GM19023 (cell line): ENCODE data around the gene TMX1.
"Not testable (repeated sequence)": the region's sequence is repeated elsewhere in the genome, so short reads cannot be mapped to it uniquely, and the experiment has no call there.

Experiments
- ATAC-seq: cut with Tn5 transposase; IDR thresholded peaks from one replicate; pipeline ENCODE4 v1.9.1; 2021; ENCODE audit warnings: mild to moderate bottlenecking, moderate library complexity; ENCODE audit not compliant: unreplicated experiment

TMX1 gene, protein sequence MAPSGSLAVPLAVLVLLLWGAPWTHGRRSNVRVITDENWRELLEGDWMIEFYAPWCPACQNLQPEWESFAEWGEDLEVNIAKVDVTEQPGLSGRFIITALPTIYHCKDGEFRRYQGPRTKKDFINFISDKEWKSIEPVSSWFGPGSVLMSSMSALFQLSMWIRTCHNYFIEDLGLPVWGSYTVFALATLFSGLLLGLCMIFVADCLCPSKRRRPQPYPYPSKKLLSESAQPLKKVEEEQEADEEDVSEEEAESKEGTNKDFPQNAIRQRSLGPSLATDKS

DNA sequence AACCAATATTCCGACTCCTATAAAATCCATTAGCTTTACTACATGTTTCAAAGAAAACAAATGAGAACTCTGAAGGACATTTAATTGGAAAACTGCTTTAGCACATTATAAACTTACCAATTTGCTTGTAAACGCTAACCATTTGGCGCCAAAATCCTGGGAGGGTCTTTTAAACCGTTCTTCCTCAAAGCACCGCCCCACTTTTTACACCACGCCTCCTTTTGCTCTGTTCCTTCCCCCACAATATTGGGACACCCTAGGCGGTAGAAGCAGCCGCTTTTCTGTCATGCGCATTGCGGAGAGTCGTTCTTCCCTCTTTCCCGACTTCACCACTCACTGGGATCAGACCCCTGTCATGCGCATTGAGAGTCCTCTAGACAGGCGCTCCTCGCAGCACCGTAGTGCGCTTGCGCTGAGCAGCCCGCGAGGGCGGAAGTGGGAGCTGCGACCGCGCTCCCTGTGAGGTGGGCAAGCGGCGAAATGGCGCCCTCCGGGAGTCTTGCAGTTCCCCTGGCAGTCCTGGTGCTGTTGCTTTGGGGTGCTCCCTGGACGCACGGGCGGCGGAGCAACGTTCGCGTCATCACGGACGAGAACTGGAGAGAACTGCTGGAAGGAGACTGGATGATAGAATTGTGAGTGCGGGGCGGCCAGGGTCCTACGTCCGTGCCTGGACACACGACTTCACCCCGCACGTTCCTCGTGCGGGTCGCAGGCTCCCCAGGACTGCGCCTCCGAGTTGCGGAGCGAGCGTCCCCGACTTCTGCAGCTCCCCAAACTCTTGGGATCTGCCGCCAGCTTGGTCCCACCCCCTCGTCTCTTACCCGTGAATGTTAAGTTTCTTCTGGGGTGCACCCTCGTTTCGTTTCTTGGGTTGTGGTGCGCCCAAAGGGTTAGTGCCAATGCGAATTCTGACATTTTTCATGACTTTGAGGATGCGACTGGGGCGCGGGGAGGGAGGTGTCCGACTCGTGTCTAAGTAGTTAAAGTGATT lies at the start of gene TMX1:
Gene TMX1 (plus strand): TSS at position 435 of the 991 bp plus-strand sequence. CDS start 46 bp downstream, at position 481.
- peak; percentile 84 for ATAC-seq

DNA sequence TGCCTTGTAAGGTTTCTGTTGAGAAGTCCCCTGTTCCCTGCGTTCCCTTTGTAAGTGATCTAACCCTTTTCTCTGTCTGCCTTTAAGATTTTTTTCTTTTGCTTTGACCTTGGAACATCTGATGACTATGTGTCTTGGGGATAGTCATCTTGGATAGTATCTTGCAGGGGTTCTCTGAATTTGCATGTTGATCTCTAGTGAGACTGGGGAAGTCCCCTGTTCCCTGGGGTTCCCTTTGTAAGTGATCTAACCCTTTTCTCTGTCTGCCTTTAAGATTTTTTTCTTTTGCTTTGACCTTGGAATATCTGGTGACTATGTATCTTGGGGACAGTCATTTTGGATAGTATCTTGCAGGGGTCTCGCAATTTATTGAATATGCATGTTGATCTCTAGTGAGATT lies 38.2 kb upstream of the TMX1 start:
- no peak for ATAC-seq

DNA sequence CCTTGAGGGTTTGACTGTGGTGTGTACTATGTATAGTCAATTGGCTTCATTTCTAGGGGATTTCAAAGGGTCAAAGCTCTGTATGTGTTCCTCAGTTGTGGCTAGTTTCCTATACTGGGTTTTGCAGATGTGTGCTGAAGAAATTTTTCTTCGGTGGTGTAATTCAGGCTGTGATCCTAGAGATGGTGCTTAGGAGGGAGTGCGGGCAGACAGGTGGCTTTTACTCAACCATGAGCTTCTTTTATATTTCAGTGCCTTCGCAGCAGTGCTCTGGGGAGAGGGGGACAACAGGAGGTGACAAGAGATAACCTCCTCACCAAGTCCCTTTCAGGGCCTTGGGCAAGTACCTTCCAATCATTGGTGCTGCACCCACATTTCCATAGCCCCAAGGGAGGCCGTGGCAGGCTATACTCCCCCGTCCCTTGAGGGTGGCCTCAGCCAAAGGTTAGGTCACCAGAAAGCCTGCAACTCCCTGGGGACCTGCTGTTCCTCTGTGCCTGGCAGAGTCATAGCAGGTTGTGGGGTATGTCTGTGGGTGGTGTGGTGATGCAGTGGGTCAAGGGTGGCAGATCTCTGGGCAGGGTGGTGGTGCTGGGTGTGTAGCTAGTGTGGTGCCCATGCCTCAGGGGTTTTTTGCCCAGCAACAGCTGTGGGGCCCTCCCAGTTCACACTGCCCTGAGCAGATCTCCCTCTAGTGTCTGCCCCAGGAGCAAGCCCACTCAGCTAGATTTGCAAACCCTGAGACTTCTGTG lies 37.0 kb upstream of the TMX1 start:
- ATAC-seq: peak; percentile 65

DNA sequence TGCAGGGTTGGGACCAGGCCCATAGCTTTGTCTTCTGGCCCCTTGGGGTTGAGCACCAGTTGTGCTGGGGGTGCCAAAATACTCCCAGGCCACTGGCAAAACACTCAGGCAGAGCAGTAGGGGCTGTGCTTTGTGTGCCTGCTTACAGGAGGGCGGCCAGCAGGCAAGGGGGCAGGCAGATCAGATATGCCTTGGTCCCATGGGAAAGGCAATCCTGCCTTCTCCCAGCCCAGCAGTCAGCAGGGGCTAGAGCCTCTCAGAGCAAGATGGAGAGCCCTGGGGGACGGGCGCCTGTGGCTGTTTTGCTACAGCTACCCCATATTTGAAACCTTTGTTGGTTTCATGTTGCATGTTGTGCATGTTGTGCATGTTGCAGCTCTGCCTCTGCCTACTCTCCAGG lies 36.2 kb upstream of the TMX1 start:
- no peak for ATAC-seq

DNA sequence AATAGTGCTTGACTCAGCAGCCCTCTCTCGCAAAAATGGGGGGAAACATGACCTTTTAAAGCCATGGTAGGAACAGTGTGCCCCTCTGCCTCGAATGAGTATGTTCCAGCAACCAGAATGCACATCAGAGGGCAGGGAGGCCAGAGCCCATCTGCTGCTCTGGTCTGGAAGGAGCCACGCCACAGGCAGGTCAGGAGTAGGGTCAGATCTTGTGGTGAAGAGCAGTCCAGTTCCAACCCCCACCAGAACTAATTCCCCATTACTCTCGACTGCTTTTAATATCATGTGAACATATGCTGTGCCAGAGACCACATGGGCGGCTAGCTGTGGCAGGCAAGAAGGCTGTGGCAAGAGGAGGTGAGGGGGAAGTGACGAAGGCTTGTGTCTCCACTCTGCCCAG lies 34.6 kb upstream of the TMX1 start:
- no peak for ATAC-seq

DNA sequence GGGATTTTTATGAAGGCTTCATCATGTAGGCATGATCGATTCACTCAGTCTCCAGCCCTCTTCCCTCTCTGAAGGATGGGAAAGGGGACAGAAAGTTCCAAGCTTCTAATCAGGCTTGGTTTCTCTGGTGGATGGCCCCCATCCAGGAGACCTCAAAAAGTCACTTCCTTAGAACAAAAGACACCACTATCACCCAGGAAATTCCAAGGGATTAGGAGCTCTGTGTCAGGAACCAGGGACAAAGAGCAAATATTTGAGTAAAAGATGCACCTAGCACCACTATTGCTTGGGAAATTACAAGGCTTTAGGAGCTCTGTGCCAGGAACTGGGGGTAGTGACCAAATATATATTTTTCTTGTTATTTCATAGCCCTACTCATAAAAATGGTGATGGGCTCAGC lies 33.6 kb upstream of the TMX1 start:
- no peak for ATAC-seq

DNA sequence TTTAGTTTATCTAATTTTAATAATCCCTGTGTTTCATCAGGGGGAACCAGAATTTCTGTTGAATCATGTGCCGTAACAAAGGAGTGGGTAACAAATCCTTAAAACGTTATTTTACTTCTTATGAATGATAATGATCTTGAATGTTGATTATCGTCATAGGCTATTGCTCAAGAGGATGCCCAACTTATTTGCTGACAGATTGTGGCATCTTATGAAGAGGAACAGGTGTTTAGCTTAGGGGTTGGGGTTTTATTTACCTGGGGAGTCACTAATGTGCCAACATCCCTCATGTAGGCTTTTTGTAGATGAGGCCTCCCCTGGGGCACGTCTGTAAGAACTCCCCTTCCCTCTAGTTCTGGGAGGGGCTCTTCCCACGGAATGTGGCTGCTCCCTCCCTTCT lies 32.4 kb upstream of the TMX1 start:
- ATAC-seq: no peak

DNA sequence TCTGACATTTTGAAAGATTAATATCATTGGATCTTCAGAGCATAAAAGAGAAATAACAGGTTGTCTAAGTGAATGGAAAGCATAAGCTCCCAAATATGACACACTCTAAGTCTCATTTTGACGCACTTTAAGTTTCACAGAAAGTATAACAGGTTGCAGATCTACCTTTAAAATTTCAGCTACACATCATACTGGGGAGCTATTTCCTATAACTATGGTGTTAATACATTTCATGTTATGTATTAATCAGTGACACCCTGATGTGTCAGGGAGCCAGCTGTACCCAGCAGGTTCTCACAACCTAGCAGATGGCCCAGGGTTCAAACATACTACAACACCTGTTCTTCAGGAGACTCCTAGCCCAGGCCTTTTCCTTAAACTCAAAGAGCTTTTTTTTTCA lies 31.1 kb upstream of the TMX1 start:
- ATAC-seq: no peak

DNA sequence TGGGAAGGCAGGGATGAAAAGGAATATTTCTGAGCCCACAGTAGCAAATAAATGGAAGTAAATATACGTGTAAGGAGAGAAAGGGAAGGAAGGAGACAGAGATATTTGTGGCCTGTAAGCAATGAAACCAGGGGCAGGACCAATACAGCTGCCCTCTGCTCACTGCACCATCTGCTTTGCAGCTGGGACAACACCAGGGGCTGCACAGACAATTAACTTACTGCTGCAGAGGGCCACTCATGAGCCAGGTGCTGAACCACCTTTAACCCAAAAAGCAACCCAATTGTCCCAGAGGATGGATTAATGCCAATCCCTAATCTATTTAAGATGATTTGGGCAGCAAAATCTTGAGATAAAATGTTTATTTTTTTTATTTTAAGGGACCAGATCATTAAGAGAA lies 30.6 kb upstream of the TMX1 start:
- ATAC-seq: no peak

DNA sequence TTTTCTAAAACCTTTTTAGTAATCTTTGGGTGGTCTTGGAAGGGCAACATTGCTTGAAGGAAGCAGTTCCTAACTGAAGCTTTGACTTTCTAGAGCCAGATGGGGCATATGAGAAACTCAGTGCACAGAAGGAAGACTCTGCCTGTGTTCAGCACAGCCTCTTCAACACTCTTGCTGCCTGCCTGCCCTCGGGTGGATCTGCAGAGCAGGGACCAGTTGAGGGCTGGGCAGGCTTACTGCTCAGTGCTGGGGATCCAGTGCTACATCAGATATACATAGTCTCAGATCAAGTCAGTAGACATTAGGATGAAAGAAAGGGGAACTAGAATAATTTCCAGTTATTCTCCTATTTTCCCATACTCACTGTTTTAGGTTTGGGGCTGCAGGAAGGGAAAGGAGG lies 29.5 kb upstream of the TMX1 start:
- ATAC-seq: no peak

DNA sequence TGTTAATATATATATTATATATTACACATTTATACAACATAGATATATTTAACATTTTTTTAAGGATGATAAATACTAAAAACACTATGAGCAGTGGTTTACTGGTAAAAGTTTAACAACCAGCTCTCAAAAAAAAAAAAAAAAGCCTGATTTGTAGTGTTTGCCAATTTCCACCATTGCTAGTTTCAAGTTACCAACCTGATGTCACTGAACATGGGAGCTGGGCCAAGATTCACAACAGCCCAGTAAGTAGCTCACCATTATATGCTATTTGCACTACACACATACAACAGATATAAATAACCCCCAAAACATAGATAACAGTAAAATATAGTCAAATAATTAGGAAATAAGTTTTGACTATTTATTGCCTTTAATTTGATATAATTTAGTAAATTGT lies 28.9 kb upstream of the TMX1 start:
- no peak for ATAC-seq

DNA sequence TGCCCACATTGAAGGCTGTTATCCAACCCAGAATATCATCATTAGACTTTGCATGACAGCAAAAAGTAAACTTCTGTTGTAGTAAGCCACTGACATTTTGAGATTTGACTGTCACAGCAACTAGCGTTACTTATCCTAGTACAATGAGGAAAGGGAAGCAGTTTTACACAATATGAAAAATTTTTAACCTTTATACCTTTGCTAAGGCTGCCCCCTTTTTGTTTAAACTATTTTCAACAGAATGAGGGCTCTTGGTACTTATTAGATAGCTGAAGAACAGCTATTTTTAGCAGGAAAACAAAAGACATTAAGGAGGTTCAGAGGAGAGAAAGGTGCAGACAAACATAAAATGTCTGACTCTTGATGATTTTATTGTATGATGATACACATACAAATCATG lies 23.4 kb upstream of the TMX1 start:
- ATAC-seq: no peak

DNA sequence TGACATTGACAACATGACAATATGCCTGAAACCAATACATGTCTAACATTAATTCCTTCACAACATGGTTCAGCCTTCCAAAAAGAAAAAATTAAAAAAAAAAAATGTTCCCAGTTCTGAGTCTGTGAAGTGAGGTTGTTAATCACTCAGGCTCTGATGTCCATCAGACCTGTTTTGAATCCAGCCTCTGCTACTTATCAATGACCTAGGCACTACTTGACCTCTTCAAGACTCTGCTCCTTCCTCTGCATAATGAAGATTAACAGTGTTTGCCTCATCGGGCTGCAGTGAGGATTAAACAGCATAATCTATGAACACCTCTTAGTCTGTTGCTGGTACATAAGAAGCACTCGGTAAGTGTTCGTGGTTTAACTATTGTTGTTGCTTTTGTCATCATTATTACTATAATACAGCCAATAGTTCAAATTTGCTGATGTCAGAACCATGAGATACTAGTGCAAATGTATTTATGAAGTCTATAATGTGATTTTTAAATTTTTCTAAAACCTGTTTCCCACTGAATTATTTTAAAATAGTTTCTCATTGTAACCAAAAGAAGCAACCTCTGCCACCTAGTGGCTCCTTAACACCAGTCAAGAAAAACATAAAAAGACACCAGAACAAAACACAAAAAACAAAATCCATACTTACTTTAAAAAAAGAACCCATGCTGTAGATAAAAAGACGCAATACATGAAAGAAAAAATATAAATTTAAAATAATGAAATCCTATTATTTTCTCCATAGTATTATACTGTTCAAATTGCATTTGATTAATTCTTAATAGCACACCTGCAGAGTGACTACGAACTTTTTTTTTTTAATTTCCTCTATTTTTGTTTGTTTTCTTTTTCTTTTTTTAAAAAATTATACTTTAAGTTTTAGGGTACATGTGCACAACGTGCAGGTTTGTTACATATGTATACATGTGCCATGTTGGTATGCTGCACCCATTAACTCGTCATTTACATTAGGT lies 20.3 kb upstream of the TMX1 start:
- no peak for ATAC-seq

DNA sequence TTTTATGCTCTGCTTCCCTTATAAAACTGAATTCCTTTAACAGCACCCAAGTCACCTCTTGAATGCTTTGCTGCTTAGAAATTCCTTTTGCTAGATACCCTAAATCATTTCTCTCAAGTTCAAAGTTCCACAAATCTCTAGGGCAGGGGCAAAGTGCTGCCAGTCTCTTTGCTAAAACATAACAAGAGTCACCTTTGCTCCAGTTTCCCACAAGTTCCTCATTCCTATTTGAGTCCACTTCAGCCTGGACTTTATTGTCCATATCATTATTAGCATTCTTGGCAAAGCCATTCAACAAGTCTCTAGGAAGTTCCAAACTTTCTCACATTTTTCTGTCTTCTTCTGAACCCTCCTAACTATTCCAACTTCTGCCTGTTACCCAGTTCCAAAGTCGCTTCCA lies 16.6 kb upstream of the TMX1 start:
- not testable (repeated sequence) for ATAC-seq

DNA sequence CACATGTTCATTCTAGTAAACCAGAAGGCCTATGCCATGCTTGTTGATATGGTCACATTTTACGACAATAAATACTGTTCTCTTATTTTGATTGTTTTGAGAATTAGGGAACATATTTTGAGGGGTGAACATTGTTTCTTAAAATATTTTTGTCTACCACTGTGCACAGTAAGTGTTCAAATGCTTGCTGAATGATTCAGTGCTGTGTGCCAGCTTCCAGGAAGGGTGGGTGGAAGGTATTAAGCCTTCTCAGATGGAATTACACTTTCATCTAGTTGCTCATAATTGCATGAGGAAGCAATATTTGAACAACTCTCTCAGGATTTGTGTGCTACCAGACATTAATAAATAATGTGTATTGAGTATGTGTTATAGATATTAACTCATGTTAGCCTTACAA lies 15.5 kb upstream of the TMX1 start:
- no peak for ATAC-seq

DNA sequence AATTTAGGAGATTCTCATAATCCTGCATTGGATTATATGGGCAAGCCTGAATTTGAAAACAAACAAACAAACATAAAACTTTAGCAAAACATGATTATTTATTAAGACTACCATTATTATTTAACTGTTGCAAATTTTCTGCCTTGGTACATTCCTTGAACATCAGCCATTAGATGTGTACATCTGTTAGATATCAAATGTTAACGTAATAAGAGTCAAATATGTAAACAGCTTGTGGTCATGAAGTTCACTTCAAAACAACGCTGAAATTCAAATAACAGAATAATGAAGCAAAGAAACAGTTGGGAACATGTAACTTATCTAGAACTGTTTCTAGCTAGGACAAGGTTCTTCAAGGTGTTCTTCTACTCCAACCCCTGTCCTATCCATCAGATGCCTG lies 14.3 kb upstream of the TMX1 start:
- no peak for ATAC-seq

DNA sequence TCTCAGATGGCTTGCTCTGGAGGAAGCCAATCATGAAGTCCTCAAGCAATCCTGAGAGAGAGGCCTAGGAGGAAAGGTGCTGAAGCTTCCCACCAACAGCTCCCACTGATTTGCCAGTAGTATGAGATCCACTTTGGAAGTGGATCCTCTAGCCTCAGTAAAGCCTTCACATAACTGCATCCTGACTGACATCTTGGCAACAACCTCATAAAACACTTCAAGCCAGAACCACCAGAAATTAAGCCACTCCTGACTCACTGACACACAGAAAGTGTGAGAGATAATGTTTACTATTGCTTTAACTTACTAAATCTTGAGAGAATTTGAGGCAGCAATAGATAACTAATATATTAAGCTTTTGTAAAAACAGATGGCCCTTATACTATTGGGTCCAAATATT lies 11.7 kb upstream of the TMX1 start:
- ATAC-seq: no peak

DNA sequence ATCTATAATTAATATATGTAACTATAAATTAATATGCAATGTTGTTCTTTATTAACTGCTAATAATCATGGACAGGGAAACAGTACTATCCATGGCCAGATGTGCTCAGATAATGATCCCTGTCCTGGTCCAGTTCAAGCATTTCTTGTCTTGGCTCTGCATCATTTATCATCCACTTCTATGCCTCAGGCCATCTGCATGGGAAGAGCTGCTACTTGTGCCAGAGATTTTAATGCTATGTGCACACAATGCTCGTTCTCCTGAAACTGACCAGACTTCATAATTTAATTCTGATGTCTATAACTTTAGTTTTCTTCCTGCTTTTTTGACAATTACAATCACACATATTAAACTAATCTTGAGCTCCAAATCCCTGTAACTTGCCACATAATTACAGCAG lies 11.2 kb upstream of the TMX1 start:
- ATAC-seq: no peak

DNA sequence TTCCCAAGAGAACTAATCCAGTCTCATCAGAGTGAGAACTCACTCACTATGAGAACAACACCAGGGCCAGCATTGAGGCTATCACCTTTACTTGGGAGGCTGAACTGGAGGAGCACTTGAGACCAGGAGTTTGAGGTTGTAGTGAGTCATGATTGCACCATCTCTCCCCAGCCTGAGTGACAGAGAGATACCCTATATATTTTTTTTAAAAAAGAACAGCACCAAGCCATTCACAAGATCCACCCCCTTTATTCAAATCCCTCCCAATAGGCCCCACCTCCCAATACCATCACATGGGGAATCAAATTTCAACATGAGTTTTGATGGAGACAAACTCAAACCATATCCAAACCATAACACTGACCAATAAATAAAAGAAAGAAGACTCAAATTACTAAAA lies 3.7 kb upstream of the TMX1 start:
- no peak for ATAC-seq

DNA sequence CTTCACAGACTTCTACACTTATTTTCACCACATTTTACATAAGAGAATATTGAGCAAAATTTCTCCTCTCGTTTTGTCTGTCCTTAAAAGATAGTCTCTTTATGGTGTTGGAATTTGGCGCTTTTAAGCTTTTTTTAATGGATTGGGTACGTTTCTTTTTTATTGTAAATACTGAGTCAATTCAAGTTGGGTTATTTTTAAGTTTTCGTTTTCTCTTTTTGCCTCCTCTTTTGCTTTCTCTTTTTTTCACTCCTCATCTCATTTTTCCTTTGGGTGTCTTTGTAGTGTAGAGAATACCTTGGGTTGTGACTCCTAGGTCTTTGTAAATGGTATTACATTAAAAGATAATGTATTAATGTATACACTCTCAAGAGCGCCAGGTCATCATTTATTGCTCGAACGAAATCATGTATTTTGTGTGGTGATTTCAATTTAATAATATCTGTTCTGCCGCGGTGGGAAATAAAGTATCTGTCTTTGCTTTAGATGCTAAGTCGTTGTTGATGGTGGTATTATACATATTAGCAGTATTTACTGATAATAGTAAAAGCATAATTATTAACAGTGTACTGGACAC lies 845 bp downstream of the TMX1 start:
- ATAC-seq: no peak
